SKM-1 treated with dmso at 0.1 percent for 144 hours (cell line): ENCODE data around the gene CAMTA1.

ENCODE experiments used
- DNase-seq: peaks from one replicate; lab custom pipeline; 2025; ENCODE audit not compliant: unreplicated experiment; lab: John Stamatoyannopoulos, UW

The CAMTA1 gene

DNA sequence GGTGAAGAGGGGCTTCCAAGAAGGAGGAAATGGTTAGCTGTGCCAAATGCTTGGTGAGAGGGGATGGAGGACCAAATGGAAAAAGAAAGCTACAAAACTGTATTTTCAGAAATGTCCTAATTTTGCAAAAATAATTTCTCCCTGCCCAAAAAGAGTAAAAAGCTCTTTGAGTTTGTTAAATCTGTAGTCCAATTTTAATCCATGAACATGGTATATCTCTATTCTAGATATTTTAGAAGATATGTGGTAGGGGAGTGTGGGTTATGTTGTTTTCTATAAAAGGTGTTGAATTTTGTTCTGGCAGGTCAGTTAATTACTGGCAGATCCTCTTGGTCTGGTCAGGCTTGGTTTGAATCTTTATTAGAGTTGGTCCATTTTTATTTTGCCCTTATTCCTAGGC, 511.7 kb downstream of the CAMTA1 start:
- no peak for DNase-seq

DNA sequence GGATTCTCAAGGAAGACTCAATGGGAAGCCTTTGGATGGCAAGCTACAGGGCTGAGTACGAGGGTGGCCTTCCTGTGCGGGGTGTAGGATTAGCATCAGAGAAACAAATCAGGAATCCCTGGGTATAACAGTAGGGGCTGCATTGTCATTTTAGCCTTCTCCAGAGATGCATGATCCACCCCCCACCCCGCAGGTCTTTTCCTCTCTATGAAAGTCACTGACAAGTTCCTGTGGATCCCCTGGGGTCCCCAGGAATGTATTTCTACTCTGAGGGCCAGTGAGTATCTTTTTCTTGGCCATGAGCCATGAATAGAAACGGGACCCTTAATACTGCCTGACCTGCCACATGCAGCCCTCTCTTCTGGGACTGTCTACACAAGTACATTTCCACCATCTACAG, 512.9 kb downstream of the CAMTA1 start:
- DNase-seq: no peak

DNA sequence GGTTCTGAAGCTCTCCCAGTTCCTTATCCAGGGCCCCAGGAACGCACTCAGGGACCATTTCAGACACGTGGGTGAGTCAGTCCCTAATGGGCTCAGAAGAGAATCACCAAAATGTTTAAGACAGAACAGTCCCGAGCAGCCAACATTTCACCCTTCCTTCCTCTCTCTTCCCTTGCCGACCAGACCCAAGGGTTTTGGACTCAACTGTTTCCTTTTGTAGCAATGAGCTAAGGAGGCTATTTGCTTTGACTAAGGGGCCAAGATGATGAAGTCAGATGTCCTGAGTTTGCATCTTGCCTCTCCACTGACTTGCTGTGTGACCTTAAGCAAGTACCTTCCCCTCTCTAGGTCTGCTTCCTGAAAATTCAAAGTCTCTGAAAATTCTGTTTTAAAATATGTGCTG, 513.5 kb downstream of the CAMTA1 start:
- DNase-seq: no peak

DNA sequence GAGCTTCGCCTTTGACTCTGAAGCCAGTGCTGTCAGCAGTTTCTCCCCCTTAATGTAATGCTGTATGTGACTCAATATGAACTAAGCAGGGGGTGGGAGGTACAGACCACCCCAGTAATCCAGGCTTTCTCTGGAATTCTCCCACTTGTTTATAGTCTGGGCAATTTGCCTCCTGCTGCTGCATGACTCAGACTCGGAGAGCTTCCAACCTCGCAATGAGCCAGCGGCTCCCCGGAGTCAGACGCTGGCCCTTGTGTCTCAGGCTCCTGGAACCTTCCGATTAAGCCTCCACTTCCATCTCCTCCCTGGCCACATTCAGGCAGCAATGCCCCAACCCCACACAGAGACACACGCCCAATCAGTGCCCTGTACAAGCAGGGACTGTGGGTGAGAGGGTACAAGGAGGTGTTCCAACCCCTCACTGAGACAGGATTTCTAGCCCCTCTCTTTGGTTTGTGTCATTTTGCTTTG, 514.1 kb downstream of the CAMTA1 start:
- no peak for DNase-seq

DNA sequence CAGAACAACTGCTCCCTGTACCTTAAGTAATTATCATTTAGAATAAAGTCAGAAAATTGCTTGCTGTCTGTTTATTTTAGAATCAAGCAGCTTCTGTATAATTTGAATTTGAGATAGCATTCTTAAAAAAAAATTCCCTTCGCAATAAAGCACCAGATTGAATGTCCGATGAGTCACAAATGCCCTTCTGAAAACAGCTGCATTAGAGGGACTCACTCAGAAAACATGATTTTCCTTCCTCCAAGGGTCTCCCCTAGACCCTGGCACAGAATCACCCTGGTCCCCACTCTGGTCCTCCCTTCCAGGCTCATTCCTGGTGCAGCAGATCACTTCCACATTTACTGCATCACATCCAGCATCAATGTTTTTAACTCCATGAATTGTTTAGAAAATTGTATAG, 514.7 kb downstream of the CAMTA1 start:
- no peak for DNase-seq

DNA sequence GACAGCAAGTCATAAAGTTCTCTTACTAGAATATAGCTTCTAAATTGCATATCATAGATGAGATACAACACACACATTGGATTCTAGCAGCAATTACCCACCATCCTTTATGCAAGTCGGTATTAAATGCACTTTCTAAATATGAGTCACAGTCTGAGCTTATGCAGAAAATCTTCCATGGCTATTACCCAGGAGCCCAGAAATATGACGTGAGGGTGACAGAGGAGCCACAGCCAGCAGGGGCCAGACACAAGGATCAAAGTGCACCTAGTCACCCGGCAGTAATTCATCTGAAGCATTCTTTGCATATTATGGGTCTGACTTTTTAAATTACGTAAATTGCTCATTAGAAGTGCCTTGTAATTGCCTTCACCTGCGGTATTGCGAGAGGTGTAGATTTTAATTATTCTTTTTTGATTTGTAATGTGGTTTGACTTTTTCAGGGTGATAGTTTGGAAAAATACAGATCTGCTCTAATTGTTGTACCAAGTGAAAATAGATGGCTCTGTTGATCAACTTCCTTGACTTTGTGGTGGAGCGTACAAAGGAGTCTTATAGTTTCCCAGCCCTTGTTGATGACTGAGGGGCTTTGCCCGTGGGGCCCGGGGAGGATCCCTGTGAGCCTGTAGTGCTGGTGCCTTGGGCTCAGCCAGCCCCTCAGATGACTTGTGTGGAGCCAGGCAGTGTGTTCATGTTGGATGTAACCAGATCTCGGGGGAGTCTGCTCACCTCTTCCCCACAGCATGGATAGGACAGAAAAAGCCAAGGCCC, 515.8 kb downstream of the CAMTA1 start:
- no peak for DNase-seq

DNA sequence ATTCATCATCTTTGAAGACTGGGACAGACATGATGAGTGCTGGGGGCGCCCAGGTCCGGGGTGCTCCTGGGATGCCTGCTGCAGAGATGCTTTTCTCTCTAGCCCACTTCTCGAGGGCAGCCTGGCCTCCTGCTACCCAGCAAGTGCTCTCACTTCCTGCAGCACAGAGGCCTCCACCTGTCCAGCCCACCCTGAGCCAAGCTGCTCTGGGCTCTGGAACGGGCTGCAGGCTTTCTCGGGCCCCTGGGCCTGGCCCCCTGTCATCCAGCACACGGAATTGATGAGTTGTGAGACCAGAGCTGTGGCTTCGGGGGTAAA, 516.4 kb downstream of the CAMTA1 start:
- no peak for DNase-seq

DNA sequence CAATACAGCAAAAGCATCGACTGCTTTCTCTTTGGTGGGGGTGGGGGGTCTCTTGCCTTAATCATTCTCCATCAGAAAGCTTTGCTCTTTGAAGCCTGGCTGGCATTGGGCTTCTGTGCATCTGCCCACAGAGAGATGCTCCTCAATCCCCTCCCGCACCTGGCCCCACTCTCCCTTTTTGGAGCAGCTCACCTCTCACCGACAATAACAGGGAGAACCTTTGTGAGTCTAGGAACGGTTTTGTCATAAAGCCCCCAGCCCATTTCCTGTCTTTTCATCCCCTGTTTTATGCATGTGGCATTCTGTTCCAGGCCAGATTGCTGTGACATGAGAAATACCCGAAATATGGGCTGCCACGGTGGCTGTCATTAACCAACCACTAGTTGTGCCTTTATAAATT, 516.9 kb downstream of the CAMTA1 start:
- DNase-seq: no peak

DNA sequence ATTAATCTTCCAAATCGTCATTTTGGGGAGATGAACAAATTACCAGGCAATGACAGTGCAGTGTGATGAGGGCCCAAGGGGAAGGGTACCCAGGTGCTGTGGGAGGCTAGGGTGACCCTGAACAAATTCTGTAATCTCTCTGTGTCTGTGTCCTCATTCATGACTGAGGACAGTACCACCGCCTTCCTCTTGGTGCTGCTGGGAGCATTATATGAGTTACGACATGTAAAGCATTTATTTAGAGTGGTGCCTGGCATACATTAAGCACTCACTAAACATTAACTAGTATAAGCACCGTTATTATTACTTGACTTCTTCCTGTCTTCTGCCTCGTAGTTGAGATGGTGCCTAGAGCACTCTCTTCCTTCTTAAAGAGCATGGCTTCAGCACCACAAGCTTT, 517.6 kb downstream of the CAMTA1 start:
- DNase-seq: no peak

DNA sequence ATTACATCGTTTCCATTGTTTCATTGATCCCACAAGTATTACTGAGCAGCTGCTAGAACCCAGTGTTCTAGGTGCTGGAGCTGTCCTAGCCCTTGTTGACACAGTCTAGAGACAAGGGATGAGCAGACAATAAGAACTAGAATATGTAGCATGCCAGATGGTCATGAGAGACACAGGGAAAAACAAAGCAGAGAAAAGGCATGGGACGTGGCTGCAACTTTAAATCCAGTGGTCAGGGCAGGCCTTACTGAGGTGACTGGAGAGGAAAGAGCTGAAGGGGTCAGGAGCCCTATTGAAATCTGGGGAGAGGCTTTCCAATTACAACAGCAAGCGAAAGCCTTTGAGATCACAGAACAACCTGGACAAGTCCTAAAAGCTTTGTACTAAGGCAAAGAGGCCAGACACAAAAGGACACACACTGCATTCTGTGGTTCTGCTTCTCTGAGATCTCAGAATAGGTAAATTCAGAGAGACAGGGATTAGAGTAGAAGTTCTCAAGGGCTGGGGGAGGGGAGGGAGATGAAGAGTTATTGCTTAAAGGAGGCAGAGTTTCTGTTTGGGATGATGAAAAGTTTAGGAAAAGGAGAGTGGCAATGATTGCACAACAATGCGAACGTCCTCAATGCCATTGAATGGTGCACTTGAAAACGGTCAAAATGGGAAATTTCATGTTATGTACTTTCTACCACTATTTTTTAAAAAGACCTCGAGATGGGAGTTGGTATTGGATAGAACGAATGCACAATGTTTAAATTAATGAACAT, 518.5 kb downstream of the CAMTA1 start:
- no peak for DNase-seq

DNA sequence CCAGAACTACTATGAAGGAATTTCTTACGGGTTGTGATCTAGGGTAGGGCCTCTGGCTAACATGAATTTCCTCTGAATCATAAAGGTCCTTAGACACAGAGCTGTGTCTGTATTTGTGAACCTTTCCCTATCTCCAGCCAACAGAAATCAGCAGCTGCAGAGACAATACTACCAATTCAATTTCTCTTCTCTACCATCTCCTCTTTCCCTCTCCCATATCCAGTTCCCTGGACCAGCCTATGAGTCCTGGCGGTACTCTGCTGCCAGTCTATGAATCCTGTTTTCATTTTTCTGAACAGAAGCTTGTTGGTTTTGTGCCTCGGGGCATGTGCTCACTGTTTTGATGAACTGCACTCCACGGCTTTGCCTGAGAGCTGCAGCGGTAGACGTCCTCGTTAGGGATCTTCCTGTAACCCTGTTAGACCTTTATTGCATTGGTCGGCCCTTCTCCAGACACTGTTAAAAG, 527.9 kb downstream of the CAMTA1 start:
- DNase-seq: no peak

DNA sequence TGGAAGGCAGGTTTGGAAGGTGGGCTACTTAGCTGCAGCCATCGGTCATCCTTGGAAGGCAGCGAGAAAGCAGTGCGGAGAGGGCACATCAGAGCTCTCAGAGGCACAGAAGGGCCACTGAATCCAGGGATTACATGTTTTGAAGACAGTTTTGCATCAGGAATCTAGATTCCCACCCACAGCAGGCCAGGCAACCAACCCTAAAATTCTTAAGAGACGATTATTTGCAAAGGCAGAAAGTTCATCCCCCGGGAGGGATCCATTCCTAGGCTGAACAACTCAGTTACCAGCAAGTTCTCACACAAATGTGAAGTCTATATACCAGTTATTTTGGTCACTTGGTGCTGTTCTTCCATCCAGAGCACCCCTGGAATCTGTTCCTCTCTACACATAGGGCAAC, 528.6 kb downstream of the CAMTA1 start:
- no peak for DNase-seq

DNA sequence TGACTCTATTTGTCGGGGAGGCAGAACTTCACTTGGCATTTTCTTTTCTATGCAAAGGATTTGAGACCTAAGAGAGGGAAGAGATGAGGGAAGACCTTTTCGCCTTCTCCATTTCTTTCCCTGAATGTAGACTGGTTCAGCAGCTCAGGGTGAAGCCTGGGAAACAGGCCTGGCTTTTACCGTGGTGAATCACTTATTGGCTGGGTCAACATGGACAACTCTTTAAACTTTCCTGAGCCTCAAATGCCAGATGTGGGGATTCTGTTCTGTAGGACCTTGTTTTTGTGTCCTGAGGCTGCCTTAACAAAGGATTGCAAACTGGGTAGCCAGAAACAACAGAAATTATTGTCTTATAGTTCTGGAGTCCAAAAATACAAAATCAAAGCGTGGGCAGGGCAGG, 530.1 kb downstream of the CAMTA1 start:
- DNase-seq: no peak

DNA sequence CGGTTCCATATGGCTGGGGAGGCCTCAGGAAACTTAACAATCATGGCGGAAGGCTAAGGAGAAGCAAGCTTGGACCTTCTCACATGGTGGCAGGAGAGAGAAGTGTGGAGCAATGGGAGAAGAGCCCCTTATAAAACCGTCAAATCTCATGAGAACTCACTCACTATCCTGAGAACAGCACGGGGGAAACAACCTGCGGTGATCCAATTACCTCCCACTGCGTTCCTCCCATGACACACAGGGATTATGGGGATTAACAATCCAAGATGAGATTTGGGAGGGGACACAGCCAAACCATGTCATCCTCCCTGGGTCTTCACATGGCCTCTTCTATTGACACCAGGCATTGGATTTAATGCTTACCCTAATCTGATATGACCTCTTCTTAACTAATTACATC, 530.7 kb downstream of the CAMTA1 start:
- DNase-seq: no peak

DNA sequence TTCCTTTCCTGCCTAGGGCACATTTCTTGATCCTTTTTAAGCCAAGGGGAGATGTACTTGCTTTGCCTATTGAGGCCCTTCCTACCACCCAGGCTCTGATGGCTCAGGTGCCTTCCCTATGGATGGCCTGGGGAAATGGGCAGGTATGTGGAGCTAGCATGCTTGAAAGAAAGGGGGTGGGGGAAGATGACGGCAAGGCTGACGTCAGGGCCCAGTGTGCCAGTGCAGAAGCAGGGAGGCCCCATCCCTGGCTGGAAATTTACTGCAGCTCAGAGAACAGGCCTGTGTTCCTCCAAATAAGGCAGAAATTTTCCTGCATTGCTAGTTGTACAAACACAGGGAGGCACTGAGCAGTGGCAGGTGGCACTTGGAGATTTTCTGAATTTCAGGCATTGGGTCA, 532.6 kb downstream of the CAMTA1 start:
- no peak for DNase-seq

DNA sequence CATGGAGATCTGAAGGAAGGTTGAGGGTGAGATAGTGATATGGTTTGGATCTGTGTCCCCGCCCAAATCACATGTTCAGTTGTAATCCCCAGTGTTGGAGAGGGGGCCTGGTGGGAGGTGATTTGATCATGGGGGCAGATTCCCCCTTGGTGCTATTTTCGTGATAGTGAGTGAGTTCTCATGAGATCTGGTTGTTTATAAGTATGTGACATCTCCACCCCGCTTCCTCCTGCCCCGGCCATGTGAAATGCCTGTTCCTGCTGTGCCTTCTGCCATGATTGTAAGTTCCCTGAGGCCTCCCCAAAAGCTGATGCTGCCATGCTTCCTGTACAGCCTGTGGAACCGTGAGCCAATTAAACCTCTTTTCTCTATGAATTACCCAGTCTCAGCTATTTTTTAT, 533.9 kb downstream of the CAMTA1 start:
- DNase-seq: no peak

DNA sequence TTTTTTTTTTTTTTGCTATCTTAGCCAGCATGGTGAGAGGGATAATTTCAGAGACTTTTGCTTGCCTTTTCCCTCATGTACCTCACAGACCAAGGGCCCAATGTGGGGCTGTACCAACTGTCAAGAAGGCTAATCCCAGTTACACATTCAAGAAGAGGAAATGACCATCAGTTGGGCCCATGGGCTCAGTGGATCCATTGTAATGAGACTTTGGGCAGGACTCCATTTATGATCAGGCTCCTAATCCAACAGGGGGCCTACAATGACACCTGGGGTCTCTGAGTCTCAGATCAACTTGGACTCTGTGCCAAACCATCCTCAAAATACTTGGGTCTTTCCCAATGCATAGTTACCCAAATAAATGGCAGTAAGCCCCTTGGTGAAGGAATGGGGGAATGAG, 535.4 kb downstream of the CAMTA1 start:
- DNase-seq: no peak

DNA sequence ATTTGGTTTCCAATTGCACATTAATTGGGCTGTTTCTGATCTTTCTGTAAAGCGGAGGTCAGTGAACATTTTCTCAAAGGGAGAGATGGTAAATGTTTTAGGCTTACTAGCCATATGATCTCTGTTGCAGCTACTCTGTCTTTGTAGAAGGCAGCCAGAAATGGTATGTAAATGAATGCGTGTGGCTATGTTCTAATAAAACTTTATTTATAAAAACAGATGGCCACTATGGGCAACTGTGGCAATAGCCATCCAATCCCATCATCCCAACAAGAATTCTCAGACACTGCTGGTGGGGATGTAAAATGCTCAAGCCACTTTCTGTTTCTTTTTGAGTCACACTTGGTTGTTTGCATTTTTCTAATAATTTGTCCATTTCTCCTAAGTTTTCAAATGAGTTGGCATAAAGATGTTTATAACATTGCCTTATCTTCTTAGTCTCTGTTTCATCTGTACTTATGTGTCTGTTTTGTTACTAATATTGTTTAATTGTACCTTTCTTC, 537.1 kb downstream of the CAMTA1 start:
- no peak for DNase-seq

DNA sequence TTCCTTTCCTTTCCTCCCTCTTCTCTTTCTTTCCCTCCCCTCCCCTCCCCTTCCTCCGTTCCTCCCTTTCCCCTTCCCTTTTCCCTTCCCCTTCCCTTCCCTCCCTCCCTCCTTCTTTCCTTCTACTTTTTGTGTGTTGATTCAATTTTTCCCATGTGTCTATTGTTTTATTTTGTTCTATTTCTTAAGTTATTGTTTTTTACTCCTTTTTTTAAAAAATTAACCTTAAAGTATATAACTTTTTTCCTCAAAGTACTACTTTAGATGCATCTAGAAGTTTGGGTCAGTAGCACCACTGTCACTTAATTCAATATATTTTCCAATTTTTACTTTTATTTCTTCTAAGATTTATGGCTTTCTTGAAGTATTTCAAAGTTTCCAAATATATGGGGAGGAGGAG, 537.7 kb downstream of the CAMTA1 start:
- DNase-seq: no peak

DNA sequence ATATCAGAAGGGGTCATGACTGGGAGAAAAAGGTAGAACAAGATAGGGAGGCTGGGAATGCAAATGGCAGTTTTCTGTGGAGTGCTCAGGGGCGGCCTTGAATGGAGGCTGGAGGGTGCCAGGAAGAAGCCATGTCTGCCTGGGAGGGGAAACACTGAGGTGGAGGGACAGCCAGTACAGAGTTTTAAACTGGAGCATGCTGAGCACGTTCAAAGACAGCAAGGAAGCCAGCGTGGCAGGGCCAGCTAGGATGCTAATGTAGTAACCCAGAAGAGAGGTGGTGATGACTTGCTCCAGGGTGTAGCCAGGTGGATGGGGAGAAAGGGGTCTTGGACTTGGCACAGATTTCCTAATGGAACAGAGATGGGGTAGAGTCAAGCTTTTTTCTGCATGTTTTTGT, 540.0 kb downstream of the CAMTA1 start:
- no peak for DNase-seq

DNA sequence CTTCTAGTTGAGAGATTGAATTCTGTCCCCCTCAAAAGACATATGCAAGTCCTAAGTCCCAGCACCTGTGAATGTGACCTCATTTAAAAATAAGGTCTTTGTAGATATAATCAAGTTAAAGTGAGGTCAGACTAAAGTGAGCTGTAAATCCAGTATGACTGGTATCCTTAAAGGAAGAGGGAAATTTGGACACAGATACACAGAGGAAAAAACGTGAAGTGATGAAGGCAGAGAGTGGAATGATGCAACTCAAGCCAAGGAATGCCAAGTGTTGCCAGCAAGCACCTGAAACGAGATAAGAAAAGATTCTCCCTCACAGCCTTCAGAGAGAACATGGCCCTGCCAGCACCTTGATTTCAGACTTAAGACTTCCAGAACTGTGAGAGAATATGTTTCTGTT, 541.1 kb downstream of the CAMTA1 start:
- no peak for DNase-seq

DNA sequence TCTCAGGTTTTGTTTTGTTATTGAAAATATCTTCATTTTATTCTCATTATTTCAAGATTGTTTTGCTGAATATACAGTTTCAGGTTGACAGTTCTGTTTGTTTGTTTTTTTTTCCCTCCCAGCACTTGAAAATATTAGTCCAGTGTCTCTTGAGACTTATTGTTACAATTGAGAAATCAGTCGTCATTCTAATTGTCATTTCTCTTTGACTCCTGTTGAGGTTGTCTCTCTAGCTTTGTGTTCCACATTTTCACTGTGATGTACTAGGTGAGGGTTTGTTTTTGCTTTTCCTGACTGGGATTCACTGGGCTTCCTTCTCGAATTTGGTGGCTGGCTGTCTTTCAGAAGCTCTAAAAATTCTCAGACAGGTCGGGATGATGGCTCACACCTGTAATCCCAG, 542.6 kb downstream of the CAMTA1 start:
- DNase-seq: no peak
